ENCODE results near the gene TMEM240. TPM values are rescaled to one million over a fixed set of nuclear protein-coding genes. Genes with fewer than 3 reads are reported as not detected.

TMEM240 gene
- total RNA-seq, 1 donor from 2014 or later, result 7.0 TPM

DNA sequence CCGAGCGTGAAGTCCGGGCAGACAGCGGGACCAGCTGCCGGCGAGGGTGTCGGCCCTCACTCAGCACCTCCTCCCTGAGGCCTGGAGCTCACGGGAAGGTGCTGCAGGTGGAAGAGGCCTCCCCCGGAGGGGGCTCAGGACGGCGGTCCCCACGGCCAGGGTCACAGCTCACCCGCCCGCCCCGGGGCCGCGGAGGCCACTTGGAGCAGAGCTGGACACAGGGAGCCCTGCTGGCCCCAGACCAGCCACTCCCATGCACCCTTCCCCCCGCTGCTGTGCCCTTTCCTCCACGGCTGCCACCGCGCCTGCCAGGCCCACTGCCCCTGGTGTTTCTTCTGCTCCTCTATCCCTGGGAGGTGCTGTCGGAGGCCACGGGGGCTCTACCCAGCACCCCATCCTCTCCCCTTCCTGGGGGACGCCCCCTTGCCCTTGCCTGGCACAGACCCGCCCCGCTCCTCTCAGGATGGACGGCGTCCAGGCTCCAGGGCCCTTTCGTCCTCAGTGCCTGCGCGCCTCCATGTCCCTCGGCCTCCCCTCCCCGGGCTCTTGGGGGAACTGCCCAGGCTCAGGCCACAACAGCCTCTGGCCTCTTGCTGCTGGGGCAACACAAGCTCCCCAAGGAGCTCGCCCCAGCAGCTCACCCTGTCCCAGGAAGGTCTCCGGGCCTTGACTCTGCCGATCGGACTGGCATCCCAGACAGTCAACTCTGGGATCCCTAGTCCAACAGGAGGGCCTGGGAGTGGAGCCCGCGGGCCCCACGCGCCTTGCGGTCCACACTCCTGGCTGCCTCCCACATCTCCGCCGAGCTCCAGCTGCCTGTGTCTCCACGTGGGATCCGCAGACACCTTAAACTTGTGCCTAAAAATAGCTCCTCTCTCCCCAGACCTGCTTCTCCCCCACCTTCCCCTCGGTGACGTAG, 4.1 kb downstream of the TMEM240 start:
- H3K4me1 Mint-ChIP-seq (ENCODE audit: low read depth, unreplicated experiment), result peaks cover 4% of the 10 kb centered on the region
- no peak overlapping the region for H3K27ac ChIP-seq (ENCODE audit: low read depth, low read length)
- H3K27me3 Mint-ChIP-seq (ENCODE audit: low read depth, unreplicated experiment), result no peaks in the 10 kb centered on the region
- no peaks in the 10 kb centered on the region for H3K27me3 ChIP-seq (ENCODE audit: insufficient read depth, low read length)
- no peak overlapping the region for H3K9ac ChIP-seq (ENCODE audit: low read length)
- peaks cover 33% of the 10 kb centered on the region for H4K20me1 ChIP-seq (ENCODE audit: insufficient read depth, low read length)
- TF ChIP-seq EZH2 (IDR thresholded peaks at IDR 0.05; ENCODE audit: insufficient read depth, low read length), result no peak
- TF ChIP-seq, protein P1, sequence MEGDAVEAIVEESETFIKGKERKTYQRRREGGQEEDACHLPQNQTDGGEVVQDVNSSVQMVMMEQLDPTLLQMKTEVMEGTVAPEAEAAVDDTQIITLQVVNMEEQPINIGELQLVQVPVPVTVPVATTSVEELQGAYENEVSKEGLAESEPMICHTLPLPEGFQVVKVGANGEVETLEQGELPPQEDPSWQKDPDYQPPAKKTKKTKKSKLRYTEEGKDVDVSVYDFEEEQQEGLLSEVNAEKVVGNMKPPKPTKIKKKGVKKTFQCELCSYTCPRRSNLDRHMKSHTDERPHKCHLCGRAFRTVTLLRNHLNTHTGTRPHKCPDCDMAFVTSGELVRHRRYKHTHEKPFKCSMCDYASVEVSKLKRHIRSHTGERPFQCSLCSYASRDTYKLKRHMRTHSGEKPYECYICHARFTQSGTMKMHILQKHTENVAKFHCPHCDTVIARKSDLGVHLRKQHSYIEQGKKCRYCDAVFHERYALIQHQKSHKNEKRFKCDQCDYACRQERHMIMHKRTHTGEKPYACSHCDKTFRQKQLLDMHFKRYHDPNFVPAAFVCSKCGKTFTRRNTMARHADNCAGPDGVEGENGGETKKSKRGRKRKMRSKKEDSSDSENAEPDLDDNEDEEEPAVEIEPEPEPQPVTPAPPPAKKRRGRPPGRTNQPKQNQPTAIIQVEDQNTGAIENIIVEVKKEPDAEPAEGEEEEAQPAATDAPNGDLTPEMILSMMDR (IDR thresholded peaks at IDR 0.05; ENCODE audit: insufficient read depth, low read depth, low read length), result no peak
- peaks cover 35% of the 10 kb centered on the region for H3K79me2 ChIP-seq (ENCODE audit: insufficient read depth, low read length)
- no peak overlapping the region for H3K4me3 ChIP-seq (ENCODE audit: insufficient read depth, low read depth, low read length)
- peaks cover 4% of the 10 kb centered on the region for H3K9me3 ChIP-seq (ENCODE audit: insufficient read depth, low read depth, low read length)
- peaks cover 8% of the 10 kb centered on the region for H3K36me3 ChIP-seq (ENCODE audit: insufficient read depth, low read length)
- FAIRE-seq (no peak), DNase-seq (ENCODE audit: low read depth) (no peak)
- no peak overlapping the region for H3K4me2 ChIP-seq (ENCODE audit: low read length)
- H3K4me1 ChIP-seq (ENCODE audit: insufficient read depth, low read length), result peaks cover 13% of the 10 kb centered on the region
- H2AFZ ChIP-seq (ENCODE audit: low read depth, low read length), result no peak overlapping the region
- H3K36me3 Mint-ChIP-seq (ENCODE audit: low read depth, unreplicated experiment), result peaks cover 8% of the 10 kb centered on the region
- H3K9me3 Mint-ChIP-seq (ENCODE audit: unreplicated experiment), result peaks cover 5% of the 10 kb centered on the region
- H3K27ac Mint-ChIP-seq (ENCODE audit: unreplicated experiment), result no peak overlapping the region
- no peak overlapping the region for H3K4me3 Mint-ChIP-seq (ENCODE audit: unreplicated experiment)

DNA sequence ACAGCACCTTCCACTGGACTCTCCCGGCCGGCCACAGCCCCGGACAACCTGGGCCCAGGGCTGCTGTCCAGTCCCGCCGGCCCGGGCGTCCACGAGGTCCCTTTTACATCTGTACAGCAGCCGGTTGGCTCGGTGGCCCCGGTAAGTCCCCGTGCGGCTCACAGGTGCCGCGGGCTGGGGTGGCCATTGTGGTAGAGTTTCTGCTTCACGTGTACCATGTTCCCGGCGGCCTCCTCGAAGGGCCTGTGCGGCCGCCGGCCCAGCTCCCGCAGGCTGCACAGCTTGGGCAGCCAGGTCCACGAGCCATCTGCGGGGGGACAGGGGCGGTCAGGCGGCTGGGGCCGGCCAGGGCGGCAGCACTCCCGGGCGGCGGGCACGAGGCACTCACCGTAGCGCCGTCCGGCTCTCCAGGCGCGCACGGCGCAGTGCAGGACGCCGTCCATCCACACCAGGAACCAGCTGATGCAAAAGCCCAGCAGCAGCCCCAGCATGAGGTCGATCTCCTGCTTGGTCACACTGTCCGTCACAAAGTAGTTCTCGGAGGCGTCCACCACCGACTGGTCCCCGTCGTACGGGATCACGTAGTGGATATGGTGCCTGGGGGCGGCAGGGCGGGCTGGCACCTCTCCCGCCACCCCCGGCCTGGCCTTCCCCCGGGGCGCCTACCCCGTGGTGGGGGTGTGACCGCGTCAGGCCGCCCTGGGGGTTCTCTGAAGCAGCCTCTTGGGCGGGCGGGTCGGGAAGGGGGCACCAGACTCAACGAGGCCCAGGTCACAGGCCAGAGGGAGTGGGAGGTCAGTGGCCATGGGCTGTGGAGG, 5.0 kb downstream of the TMEM240 start:
- Mint-ChIP-seq H3K9me3 (ENCODE audit: unreplicated experiment) (peaks cover 8% of the 10 kb centered on the region), H3K4me3 (ENCODE audit: unreplicated experiment) (no peak overlapping the region), H3K36me3 (ENCODE audit: low read depth, unreplicated experiment) (peaks cover 12% of the 10 kb centered on the region), H3K27ac (ENCODE audit: unreplicated experiment) (no peak overlapping the region), H3K4me1 (ENCODE audit: low read depth, unreplicated experiment) (peaks cover 4% of the 10 kb centered on the region), H3K27me3 (ENCODE audit: low read depth, unreplicated experiment) (no peaks in the 10 kb centered on the region)
- H3K4me2 ChIP-seq (ENCODE audit: low read length), result no peak overlapping the region
- no peak overlapping the region for H2AFZ ChIP-seq (ENCODE audit: low read depth, low read length)
- no peak for DNase-seq (ENCODE audit: low read depth)
- H3K79me2 ChIP-seq (ENCODE audit: insufficient read depth, low read length), result peaks cover 35% of the 10 kb centered on the region
- H3K9me3 ChIP-seq (ENCODE audit: insufficient read depth, low read depth, low read length), result peaks cover 4% of the 10 kb centered on the region
- no peak for FAIRE-seq
- H4K20me1 ChIP-seq (ENCODE audit: insufficient read depth, low read length), result peaks cover 33% of the 10 kb centered on the region
- peaks cover 8% of the 10 kb centered on the region for H3K4me1 ChIP-seq (ENCODE audit: insufficient read depth, low read length)
- H3K27ac ChIP-seq (ENCODE audit: low read depth, low read length), result no peak overlapping the region
- no peaks in the 10 kb centered on the region for H3K27me3 ChIP-seq (ENCODE audit: insufficient read depth, low read length)
- peaks cover 8% of the 10 kb centered on the region for H3K36me3 ChIP-seq (ENCODE audit: insufficient read depth, low read length)
- no peak overlapping the region for H3K9ac ChIP-seq (ENCODE audit: low read length)
- TF ChIP-seq EZH2 (IDR thresholded peaks at IDR 0.05; ENCODE audit: insufficient read depth, low read length), result no peak
- TF ChIP-seq, protein P1 (IDR thresholded peaks at IDR 0.05; ENCODE audit: insufficient read depth, low read depth, low read length), result no peak
- H3K4me3 ChIP-seq (ENCODE audit: insufficient read depth, low read depth, low read length), result no peak overlapping the region

All from astrocyte (in vitro differentiated cells and primary cell).